HepG2 (cell line): Measurements from ENCODE around the gene CPXM2.

Experiments
- KMT2A ChIP-seq: sonication (generic); formaldehyde crosslinking; IDR thresholded peaks from 2 replicates; pipeline ENCODE4 v1.4.0; 2020; ENCODE audit warnings: missing genetic modification reagents
- MAFK ChIP-seq, 2 experiments: IDR thresholded peaks in 1 of 2; conservative IDR thresholded peaks in 1 of 2; 2 replicates each; pipeline ENCODE4 v1.6.1; 2011; ENCODE audit warnings: improper control_type of control experiment in 2 of 2, low read length in 2 of 2
- MAX ChIP-seq: IDR thresholded peaks from 2 replicates; pipeline ENCODE4 v1.6.1; 2012; ENCODE audit warnings: inconsistent platforms
- MXI1 ChIP-seq: IDR thresholded peaks from 3 replicates; pipeline ENCODE4 v1.6.1; 2012; ENCODE audit warnings: low read depth, low read length, inconsistent platforms, borderline replicate concordance
- NR2F1 ChIP-seq, 2 experiments: fragments of 450-650 bp in 1 of 2; formaldehyde crosslinking in 1 of 2; IDR thresholded peaks; 2 replicates each; pipeline versions ENCODE4 v1.5.0 to v1.6.1; 2016 to 2020; ENCODE audit warnings: mild to moderate bottlenecking in 1 of 2, missing compliant biosample characterization in 1 of 2, missing genetic modification reagents in 1 of 2, moderate library complexity in 1 of 2
- RFX1 ChIP-seq: fragments of 450-650 bp; IDR thresholded peaks from 2 replicates; pipeline ENCODE4 v1.6.1; 2017
- ZC3H4 ChIP-seq: sonication (generic); formaldehyde crosslinking; IDR thresholded peaks from 2 replicates; pipeline ENCODE4 v1.4.0; 2020; ENCODE audit warnings: missing genetic modification reagents, borderline replicate concordance
- ZNF430 ChIP-seq: sonication (generic); formaldehyde crosslinking; IDR thresholded peaks from 2 replicates; pipeline ENCODE4 v1.9.0; 2021; ENCODE audit warnings: mild to moderate bottlenecking, missing genetic modification reagents
- TF ChIP-seq, protein P1 (sequence below): sonication (generic); formaldehyde crosslinking; IDR thresholded peaks from 2 replicates; pipeline ENCODE4 v1.5.0; 2020; ENCODE audit warnings: mild to moderate bottlenecking, missing genetic modification reagents, moderate library complexity
- TF ChIP-seq, protein P2 (sequence below): sonication (generic); formaldehyde crosslinking; IDR thresholded peaks from 2 replicates; pipeline ENCODE4 v1.4.0; 2020; ENCODE audit warnings: missing genetic modification reagents, borderline replicate concordance

DNA sequence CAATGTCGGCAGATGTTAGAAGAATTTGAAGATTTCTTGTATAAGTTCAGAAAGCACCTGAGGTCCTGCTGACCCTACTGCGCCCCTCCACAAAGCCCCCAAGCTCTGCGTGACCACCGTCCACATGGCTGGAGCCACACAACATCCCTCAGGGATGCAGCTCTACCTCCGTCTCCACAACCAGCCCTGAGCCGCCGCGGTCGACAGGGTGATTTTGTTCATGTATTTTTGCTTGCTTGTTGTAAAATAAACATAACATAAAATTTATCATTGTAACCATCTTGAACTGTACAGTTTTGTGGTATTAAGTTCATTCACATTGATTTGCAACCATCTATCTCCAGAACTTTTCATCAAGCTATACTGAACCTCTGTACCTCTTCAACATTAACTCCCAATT is 50.5 kb downstream of the CPXM2 start:
- TF ChIP-seq MAX (no peak), MAFK (conservative IDR thresholded peaks at IDR 0.05 in 1 of 2, IDR thresholded peaks at IDR 0.05 in 1 of 2; ENCODE audit: low read length in 2 of 2) (no peak), RFX1 (no peak), ZNF430 (CRISPR knock-in tag) (no peak), KMT2A (CRISPR knock-in tag) (no peak), ZC3H4 (no peak), NR2F1 (CRISPR knock-in tag; IDR thresholded peaks at IDR 0.05) (no peak), MXI1 (no peak)
- TF ChIP-seq, protein P1, sequence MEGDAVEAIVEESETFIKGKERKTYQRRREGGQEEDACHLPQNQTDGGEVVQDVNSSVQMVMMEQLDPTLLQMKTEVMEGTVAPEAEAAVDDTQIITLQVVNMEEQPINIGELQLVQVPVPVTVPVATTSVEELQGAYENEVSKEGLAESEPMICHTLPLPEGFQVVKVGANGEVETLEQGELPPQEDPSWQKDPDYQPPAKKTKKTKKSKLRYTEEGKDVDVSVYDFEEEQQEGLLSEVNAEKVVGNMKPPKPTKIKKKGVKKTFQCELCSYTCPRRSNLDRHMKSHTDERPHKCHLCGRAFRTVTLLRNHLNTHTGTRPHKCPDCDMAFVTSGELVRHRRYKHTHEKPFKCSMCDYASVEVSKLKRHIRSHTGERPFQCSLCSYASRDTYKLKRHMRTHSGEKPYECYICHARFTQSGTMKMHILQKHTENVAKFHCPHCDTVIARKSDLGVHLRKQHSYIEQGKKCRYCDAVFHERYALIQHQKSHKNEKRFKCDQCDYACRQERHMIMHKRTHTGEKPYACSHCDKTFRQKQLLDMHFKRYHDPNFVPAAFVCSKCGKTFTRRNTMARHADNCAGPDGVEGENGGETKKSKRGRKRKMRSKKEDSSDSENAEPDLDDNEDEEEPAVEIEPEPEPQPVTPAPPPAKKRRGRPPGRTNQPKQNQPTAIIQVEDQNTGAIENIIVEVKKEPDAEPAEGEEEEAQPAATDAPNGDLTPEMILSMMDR (CRISPR knock-in tag), result no peak
- TF ChIP-seq, protein P2, sequence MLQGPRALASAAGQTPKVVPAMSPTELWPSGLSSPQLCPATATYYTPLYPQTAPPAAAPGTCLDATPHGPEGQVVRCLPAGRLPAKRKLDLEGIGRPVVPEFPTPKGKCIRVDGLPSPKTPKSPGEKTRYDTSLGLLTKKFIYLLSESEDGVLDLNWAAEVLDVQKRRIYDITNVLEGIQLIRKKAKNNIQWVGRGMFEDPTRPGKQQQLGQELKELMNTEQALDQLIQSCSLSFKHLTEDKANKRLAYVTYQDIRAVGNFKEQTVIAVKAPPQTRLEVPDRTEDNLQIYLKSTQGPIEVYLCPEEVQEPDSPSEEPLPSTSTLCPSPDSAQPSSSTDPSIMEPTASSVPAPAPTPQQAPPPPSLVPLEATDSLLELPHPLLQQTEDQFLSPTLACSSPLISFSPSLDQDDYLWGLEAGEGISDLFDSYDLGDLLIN (CRISPR knock-in tag), result no peak
